ENCODE results near the gene TIMM23. TPM values are rescaled to one million over a fixed set of nuclear protein-coding genes. Genes with fewer than 3 reads are reported as not detected.

TIMM23 gene
- total RNA-seq, 1 donor from 2014 or later, result 52.0 TPM

- TF ChIP-seq, protein P1, sequence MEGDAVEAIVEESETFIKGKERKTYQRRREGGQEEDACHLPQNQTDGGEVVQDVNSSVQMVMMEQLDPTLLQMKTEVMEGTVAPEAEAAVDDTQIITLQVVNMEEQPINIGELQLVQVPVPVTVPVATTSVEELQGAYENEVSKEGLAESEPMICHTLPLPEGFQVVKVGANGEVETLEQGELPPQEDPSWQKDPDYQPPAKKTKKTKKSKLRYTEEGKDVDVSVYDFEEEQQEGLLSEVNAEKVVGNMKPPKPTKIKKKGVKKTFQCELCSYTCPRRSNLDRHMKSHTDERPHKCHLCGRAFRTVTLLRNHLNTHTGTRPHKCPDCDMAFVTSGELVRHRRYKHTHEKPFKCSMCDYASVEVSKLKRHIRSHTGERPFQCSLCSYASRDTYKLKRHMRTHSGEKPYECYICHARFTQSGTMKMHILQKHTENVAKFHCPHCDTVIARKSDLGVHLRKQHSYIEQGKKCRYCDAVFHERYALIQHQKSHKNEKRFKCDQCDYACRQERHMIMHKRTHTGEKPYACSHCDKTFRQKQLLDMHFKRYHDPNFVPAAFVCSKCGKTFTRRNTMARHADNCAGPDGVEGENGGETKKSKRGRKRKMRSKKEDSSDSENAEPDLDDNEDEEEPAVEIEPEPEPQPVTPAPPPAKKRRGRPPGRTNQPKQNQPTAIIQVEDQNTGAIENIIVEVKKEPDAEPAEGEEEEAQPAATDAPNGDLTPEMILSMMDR (IDR thresholded peaks at IDR 0.05; ENCODE audit: unreplicated experiment), result no peak
- no peak for DNase-seq (ENCODE audit: low spot score in 2 of 2, unreplicated experiment in 2 of 2)
- Mint-ChIP-seq H3K4me1 (peaks cover 17% of the 10 kb centered on the region), H3K4me3 (no peak overlapping the region), H3K9me3 (no peaks in the 10 kb centered on the region), H3K36me3 (no peaks in the 10 kb centered on the region), H3K27ac (no peak overlapping the region), H3K27me3 (ENCODE audit: low read depth) (no peaks in the 10 kb centered on the region)
Observed at GRCh38 chr10:46033602-46034011, 61.3 kb downstream of the TIMM23 start.

- Mint-ChIP-seq H3K9me3 (no peaks in the 10 kb centered on the region), H3K27ac (no peak overlapping the region), H3K36me3 (no peaks in the 10 kb centered on the region), H3K4me1 (no peaks in the 10 kb centered on the region), H3K4me3 (no peak overlapping the region), H3K27me3 (ENCODE audit: low read depth) (no peaks in the 10 kb centered on the region)
- TF ChIP-seq, protein P1 (IDR thresholded peaks at IDR 0.05; ENCODE audit: unreplicated experiment), result no peak
- DNase-seq (ENCODE audit: low spot score in 2 of 2, unreplicated experiment in 2 of 2), result no peak
Observed at GRCh38 chr10:46035923-46036849, 63.9 kb downstream of the TIMM23 start.

GRCh38 chr10:46037107-46037825 lies 65.0 kb downstream of the TIMM23 start:
- Mint-ChIP-seq H3K9me3 (no peaks in the 10 kb centered on the region), H3K4me1 (no peaks in the 10 kb centered on the region), H3K4me3 (no peak overlapping the region), H3K36me3 (no peaks in the 10 kb centered on the region), H3K27me3 (ENCODE audit: low read depth) (peaks cover 2% of the 10 kb centered on the region), H3K27ac (no peak overlapping the region)
- TF ChIP-seq, protein P1 (IDR thresholded peaks at IDR 0.05; ENCODE audit: unreplicated experiment), result no peak
- DNase-seq (ENCODE audit: low spot score in 2 of 2, unreplicated experiment in 2 of 2), result no peak

DNA sequence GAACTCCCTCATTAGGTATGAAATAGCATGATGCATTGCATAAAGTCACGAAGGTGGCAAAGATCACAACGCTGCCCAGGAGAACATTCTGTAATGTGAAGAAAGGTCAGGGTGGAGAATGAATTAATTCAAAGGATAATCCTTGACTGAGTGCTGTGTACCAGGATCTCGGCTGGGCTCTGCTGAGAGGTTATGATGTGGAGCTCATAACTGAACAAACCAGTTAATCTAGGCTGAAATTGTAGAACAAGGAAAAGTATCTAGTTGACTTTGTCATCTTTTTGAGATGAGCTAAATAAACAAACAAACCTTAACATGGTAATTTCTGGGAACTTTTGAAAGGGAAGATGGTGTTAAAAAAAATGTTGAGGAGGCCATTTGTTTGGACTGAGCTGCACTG lies 67.7 kb downstream of the TIMM23 start:
- Mint-ChIP-seq H3K36me3 (no peaks in the 10 kb centered on the region), H3K4me1 (no peaks in the 10 kb centered on the region), H3K27me3 (ENCODE audit: low read depth) (peaks cover 14% of the 10 kb centered on the region), H3K27ac (no peak overlapping the region), H3K9me3 (no peaks in the 10 kb centered on the region), H3K4me3 (no peak overlapping the region)
- DNase-seq (ENCODE audit: low spot score in 2 of 2, unreplicated experiment in 2 of 2), result no peak
- TF ChIP-seq, protein P1 (IDR thresholded peaks at IDR 0.05; ENCODE audit: unreplicated experiment), result no peak

GRCh38 chr10:46042527-46042926 lies 70.2 kb downstream of the TIMM23 start:
- no peak overlapping the region for H3K27ac Mint-ChIP-seq
- TF ChIP-seq, protein P1 (IDR thresholded peaks at IDR 0.05; ENCODE audit: unreplicated experiment), result no peak
- peaks cover 19% of the 10 kb centered on the region for H3K27me3 Mint-ChIP-seq (ENCODE audit: low read depth)
- DNase-seq (ENCODE audit: low spot score in 2 of 2, unreplicated experiment in 2 of 2), result no peak
- no peak overlapping the region for H3K4me3 Mint-ChIP-seq
- no peaks in the 10 kb centered on the region for H3K4me1 Mint-ChIP-seq
- H3K9me3 Mint-ChIP-seq, result no peaks in the 10 kb centered on the region
- H3K36me3 Mint-ChIP-seq, result no peaks in the 10 kb centered on the region

Data from mesothelial cell of epicardium (in vitro differentiated cells).